ENCODE data around the gene C3orf85.

- no peak for TF ChIP-seq POLR2A (IDR thresholded peaks at IDR 0.05)
- no peak for TF ChIP-seq CTCF (IDR thresholded peaks at IDR 0.05)
Observed at GRCh38 chr3:109131276-109131675, 5.2 kb upstream of the C3orf85 start.
